Upper lobe of left lung (tissue), 6 donors: ENCODE results near the gene RASA1. TPM values are rescaled to one million over a fixed set of nuclear protein-coding genes. Genes with fewer than 3 reads are reported as not detected.

Experiments
- ATAC-seq, 2 donors: fragments of 200-7000 bp; cut with Tn5 transposase; one replicate each; pipeline ENCODE4 v1.9.1; 2022; ENCODE audit warnings: mild to moderate bottlenecking in 2 of 2, moderate library complexity in 2 of 2; ENCODE audit not compliant: low FRiP score in 2 of 2
- DNase-seq, 2 donors: peaks; one replicate each; pipeline ENCODE4 v3.0.0-alpha.2; 2019 to 2020
- H3K27ac ChIP-seq, 4 donors: fragments of 200-600 bp; sonication (generic); one replicate each; pipeline ENCODE4 v1.5.1; 2016 to 2019
- H3K27me3 ChIP-seq, 4 donors: fragments of 200-600 bp; sonication (generic); one replicate each; pipeline ENCODE4 v1.5.1; 2017 to 2019
- H3K36me3 ChIP-seq, 4 donors: fragments of 200-600 bp; sonication (generic); one replicate each; pipeline ENCODE4 v1.5.1; 2016 to 2019
- H3K4me1 ChIP-seq, 4 donors: fragments of 200-600 bp; sonication (generic); one replicate each; pipeline ENCODE4 v1.5.1; 2018 to 2019
- H3K4me3 ChIP-seq, 4 donors: fragments of 200-600 bp; sonication (generic); one replicate each; pipeline ENCODE4 v1.5.1; 2017 to 2019; ENCODE audit warnings: mild to moderate bottlenecking in 2 of 4, moderate library complexity in 1 of 4
- H3K9me3 ChIP-seq, 4 donors: fragments of 200-600 bp; sonication (generic); one replicate each; pipeline ENCODE4 v1.5.1; 2018 to 2019
- CTCF ChIP-seq, 6 experiments: fragments of 450-650 bp in 4 of 6; fragments of 200-600 bp in 2 of 6; sonication (generic) in 2 of 6; IDR thresholded peaks; one replicate each; pipeline ENCODE4 v1.5.1; 2016 to 2019; ENCODE audit warnings: antibody characterized with exemption in 6 of 6
- EP300 ChIP-seq, 4 donors: sonication (generic); formaldehyde crosslinking; IDR thresholded peaks; one replicate each; pipeline ENCODE4 v1.5.1; 2017; ENCODE audit warnings: antibody characterized with exemption in 4 of 4, control low read depth in 2 of 4
- POLR2A ChIP-seq, 4 donors: fragments of 450-650 bp; IDR thresholded peaks; one replicate each; pipeline ENCODE4 v1.5.1; 2016 to 2017; ENCODE audit warnings: antibody characterized with exemption in 4 of 4, mild to moderate bottlenecking in 2 of 4
- POLR2AphosphoS5 ChIP-seq, 2 donors: sonication (generic); formaldehyde crosslinking; IDR thresholded peaks; one replicate each; pipeline ENCODE4 v1.5.1; 2017; ENCODE audit warnings: antibody characterized with exemption in 2 of 2
- WGBS, 2 donors: methylation state at CpG; one replicate each; pipeline ENCODE4 v1.1.5; 2017 to 2018; 5-methylcytosine and 5-hydroxymethylcytosine counted together
- total RNA-seq, 6 donors: library from RNA; depleted of rRNA in 4 of 6; stranded (reverse); fragments of >200 nt in 4 of 6; gene quantifications; one replicate each; pipeline versions ENCODE4 v1.1.0 to v1.2.1, GENCODE V29; 2016 to 2021
- donor health status: DM: no; HTN: no; CAD: no; lungs with moderate emphysema.
- donor health status: DM: no; HTN: yes; CAD: no; lungs with severe emphysema.

RASA1 gene
- total RNA-seq: 10 to 100 TPM; 29.2 to 43.9 (median 30.9) TPM

- TF ChIP-seq CTCF (IDR thresholded peaks at IDR 0.05): no peak
- peak; percentile 68 to 87 for TF ChIP-seq POLR2AphosphoS5 (IDR thresholded peaks at IDR 0.05)
- peak in 3 of 4 donors; percentile 38 to 91 (median 81) for TF ChIP-seq POLR2A (IDR thresholded peaks at IDR 0.05)
- TF ChIP-seq EP300 (IDR thresholded peaks at IDR 0.05): no peak
- H3K4me3 ChIP-seq: peak within 1 kb of the TSS; percentile 68 to 98 (median 85)
- 0 to 1% methylated on average over 33 to 42 of the region's 46 CpGs for WGBS, 2 donors
- H3K4me1 ChIP-seq: peaks cover 14 to 30% (median 17%) of the 10 kb centered on the region in 4 donors
- H3K9me3 ChIP-seq: no peaks in the 10 kb centered on the region
- DNase-seq: peak; percentile 96 to 99
- peak; percentile 98 for ATAC-seq
- no peaks in the 10 kb centered on the region for H3K27me3 ChIP-seq
- no peaks in the 10 kb centered on the region for H3K36me3 ChIP-seq
- H3K27ac ChIP-seq: peak within 1 kb of the TSS; percentile 79 to 98 (median 94)
Observed at GRCh38 chr5:87267574-87268125, at the start of gene RASA1. Gene RASA1, plus strand, starts transcription at chr5:87267883. Its CDS starts 569 bp downstream, at chr5:87268452.

GRCh38 chr5:87229780-87230179 lies 37.9 kb upstream of the RASA1 start:
- no peak for DNase-seq
- 80 to 84% methylated on average over 2 of the region's 2 CpGs for WGBS, 2 donors
- TF ChIP-seq POLR2A (IDR thresholded peaks at IDR 0.05) (no peak), POLR2AphosphoS5 (IDR thresholded peaks at IDR 0.05) (no peak), EP300 (IDR thresholded peaks at IDR 0.05) (no peak), CTCF (IDR thresholded peaks at IDR 0.05) (no peak)

GRCh38 chr5:87231037-87231808 lies 36.5 kb upstream of the RASA1 start:
- WGBS, 2 donors: 86 to 87% methylated on average over 5 of the region's 5 CpGs
- no peak for ATAC-seq
- no peak for TF ChIP-seq POLR2AphosphoS5 (IDR thresholded peaks at IDR 0.05)
- no peak for TF ChIP-seq EP300 (IDR thresholded peaks at IDR 0.05)
- TF ChIP-seq CTCF (IDR thresholded peaks at IDR 0.05): no peak
- TF ChIP-seq POLR2A (IDR thresholded peaks at IDR 0.05): no peak
- no peaks in the 10 kb centered on the region for H3K4me1 ChIP-seq
- no peak for DNase-seq
- no peaks in the 10 kb centered on the region for H3K9me3 ChIP-seq
- H3K27me3 ChIP-seq: no peaks in the 10 kb centered on the region
- H3K27ac ChIP-seq: no peak overlapping the region
- H3K4me3 ChIP-seq: no peak overlapping the region
- H3K36me3 ChIP-seq: no peaks in the 10 kb centered on the region

More at GRCh38 chr5:87229780-87230179, 37.9 kb upstream of the RASA1 start:
- ATAC-seq: no peak
- H3K4me1 ChIP-seq: no peaks in the 10 kb centered on the region
- no peaks in the 10 kb centered on the region for H3K9me3 ChIP-seq
- H3K27me3 ChIP-seq: no peaks in the 10 kb centered on the region
- no peak overlapping the region for H3K4me3 ChIP-seq
- H3K27ac ChIP-seq: no peak overlapping the region
- no peaks in the 10 kb centered on the region for H3K36me3 ChIP-seq

- H3K4me3 ChIP-seq: no peak overlapping the region
- ATAC-seq (no peak), DNase-seq (no peak)
- H3K4me1 ChIP-seq: no peaks in the 10 kb centered on the region
- no peak for TF ChIP-seq POLR2AphosphoS5 (IDR thresholded peaks at IDR 0.05)
- no peak for TF ChIP-seq POLR2A (IDR thresholded peaks at IDR 0.05)
- no peak for TF ChIP-seq EP300 (IDR thresholded peaks at IDR 0.05)
- no peak for TF ChIP-seq CTCF (IDR thresholded peaks at IDR 0.05)
- no peak overlapping the region for H3K27ac ChIP-seq
- 94 to 95% methylated on average over 2 of the region's 2 CpGs for WGBS, 2 donors
- no peaks in the 10 kb centered on the region for H3K27me3 ChIP-seq
- no peaks in the 10 kb centered on the region for H3K9me3 ChIP-seq
- no peaks in the 10 kb centered on the region for H3K36me3 ChIP-seq
Observed at GRCh38 chr5:87233143-87233542, 34.5 kb upstream of the RASA1 start.
